Measurements from ENCODE around the gene RASL12. TPM values are rescaled to one million over a fixed set of nuclear protein-coding genes. Genes with fewer than 3 reads are reported as not detected.
"Not testable (repeated sequence)": the region's sequence is repeated elsewhere in the genome, so short reads cannot be mapped to it uniquely, and the experiment has no call there.

The RASL12 gene
- polyA plus RNA-seq, 3 donors, result not detected

DNA sequence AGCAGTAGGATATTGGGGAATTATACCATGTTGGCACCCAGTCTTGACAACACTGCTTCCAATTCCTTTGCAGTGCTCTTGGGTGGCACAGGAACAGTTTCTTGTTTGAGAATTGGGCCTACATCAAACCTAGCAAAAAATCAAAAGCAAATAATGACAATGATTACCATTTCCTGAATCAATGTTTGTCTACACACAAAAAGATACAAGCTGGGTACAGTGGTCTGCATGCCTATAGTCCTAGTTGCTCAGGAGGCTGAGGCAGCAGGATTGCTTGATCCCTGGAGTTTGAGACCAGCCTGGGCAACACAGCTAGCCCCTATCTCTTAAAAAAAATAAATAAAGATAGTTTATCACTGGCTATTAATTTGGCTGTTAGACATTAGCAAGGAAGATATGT lies 46.3 kb downstream of the RASL12 start:
- Histone ChIP-seq H3K4me2 (replicated peaks; ENCODE audit: extremely low read depth, low read length, poor library complexity, severe bottlenecking) (no peak overlapping the region), H2AFZ (ENCODE audit: insufficient read depth, low read depth, low read length, poor library complexity, severe bottlenecking) (no peak overlapping the region), H3K27me3 (ENCODE audit: control insufficient read depth in 2 of 2, insufficient read depth in 2 of 2, low read length in 2 of 2) (no peaks in the 10 kb centered on the region), H3K9me3 (replicated peaks in 1 of 2; ENCODE audit: control insufficient read depth in 1 of 2, insufficient read depth in 1 of 2, low read length in 2 of 2) (no peaks in the 10 kb centered on the region), H4K20me1 (ENCODE audit: insufficient read depth, low read length) (no peaks in the 10 kb centered on the region), H3K4me1 (ENCODE audit: control insufficient read depth in 1 of 2, insufficient read depth in 2 of 2, low read length in 2 of 2) (no peaks in the 10 kb centered on the region), H3K36me3 (replicated peaks in 1 of 2; ENCODE audit: control insufficient read depth in 1 of 2, insufficient read depth in 2 of 2, low read length in 2 of 2) (peaks cover 52 to 91% of the 10 kb centered on the region in 2 donors), H3K9ac (ENCODE audit: insufficient read depth, low read length, poor library complexity, severe bottlenecking) (no peak overlapping the region), H3K4me3 (replicated peaks in 1 of 3; ENCODE audit: low read depth in 2 of 3, low read length in 3 of 3) (no peak overlapping the region), H3K79me2 (ENCODE audit: insufficient read depth, low read length) (no peaks in the 10 kb centered on the region), H3K27ac (ENCODE audit: low read depth in 1 of 2, low read length in 2 of 2) (no peak overlapping the region)
- H3K27ac Mint-ChIP-seq, result no peak overlapping the region
- H3K36me3 Mint-ChIP-seq, result peaks cover 65 to 78% of the 10 kb centered on the region in 2 donors
- TF ChIP-seq, protein P1, sequence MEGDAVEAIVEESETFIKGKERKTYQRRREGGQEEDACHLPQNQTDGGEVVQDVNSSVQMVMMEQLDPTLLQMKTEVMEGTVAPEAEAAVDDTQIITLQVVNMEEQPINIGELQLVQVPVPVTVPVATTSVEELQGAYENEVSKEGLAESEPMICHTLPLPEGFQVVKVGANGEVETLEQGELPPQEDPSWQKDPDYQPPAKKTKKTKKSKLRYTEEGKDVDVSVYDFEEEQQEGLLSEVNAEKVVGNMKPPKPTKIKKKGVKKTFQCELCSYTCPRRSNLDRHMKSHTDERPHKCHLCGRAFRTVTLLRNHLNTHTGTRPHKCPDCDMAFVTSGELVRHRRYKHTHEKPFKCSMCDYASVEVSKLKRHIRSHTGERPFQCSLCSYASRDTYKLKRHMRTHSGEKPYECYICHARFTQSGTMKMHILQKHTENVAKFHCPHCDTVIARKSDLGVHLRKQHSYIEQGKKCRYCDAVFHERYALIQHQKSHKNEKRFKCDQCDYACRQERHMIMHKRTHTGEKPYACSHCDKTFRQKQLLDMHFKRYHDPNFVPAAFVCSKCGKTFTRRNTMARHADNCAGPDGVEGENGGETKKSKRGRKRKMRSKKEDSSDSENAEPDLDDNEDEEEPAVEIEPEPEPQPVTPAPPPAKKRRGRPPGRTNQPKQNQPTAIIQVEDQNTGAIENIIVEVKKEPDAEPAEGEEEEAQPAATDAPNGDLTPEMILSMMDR (IDR thresholded peaks at IDR 0.05), result no peak
- no peaks in the 10 kb centered on the region for H3K27me3 Mint-ChIP-seq (ENCODE audit: low read depth in 3 of 3)
- H3K9me3 Mint-ChIP-seq, result no peaks in the 10 kb centered on the region
- H3K4me1 Mint-ChIP-seq, result no peaks in the 10 kb centered on the region
- DNase-seq, result no peak
- intact Hi-C loops (cut with micrococcal nuclease), result no loop called here
- no peak overlapping the region for H3K4me3 Mint-ChIP-seq

DNA sequence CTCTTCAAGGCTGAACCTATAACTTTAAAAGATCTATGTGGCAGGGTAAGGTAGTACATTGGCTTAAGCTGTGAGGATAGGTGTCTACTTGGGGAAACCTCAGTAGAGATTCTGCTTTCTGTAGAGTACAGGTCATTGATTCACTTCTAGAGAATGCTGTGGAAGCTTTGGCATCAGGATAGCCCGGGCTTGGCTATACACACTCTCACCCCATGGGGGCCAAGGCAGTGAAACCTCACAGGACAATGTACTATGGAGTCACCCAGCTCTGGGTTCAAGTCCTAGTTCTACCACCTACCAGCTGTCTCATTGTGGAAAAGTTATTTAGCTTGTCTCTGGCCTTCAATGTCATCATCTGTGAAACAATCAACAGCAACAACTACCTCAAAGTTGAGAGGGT lies 47.4 kb downstream of the RASL12 start:
- H4K20me1 ChIP-seq (ENCODE audit: insufficient read depth, low read length), result no peaks in the 10 kb centered on the region
- H3K36me3 Mint-ChIP-seq, result peaks cover 63 to 76% of the 10 kb centered on the region in 2 donors
- H3K9me3 ChIP-seq (replicated peaks in 1 of 2; ENCODE audit: control insufficient read depth in 1 of 2, insufficient read depth in 1 of 2, low read length in 2 of 2), result no peaks in the 10 kb centered on the region
- no peak overlapping the region for H2AFZ ChIP-seq (ENCODE audit: insufficient read depth, low read depth, low read length, poor library complexity, severe bottlenecking)
- no peak overlapping the region for H3K4me3 ChIP-seq (replicated peaks in 1 of 3; ENCODE audit: low read depth in 2 of 3, low read length in 3 of 3)
- H3K27ac Mint-ChIP-seq, result no peak overlapping the region
- H3K79me2 ChIP-seq (ENCODE audit: insufficient read depth, low read length), result no peaks in the 10 kb centered on the region
- H3K4me2 ChIP-seq (replicated peaks; ENCODE audit: extremely low read depth, low read length, poor library complexity, severe bottlenecking), result no peak overlapping the region
- no peaks in the 10 kb centered on the region for H3K27me3 ChIP-seq (ENCODE audit: control insufficient read depth in 2 of 2, insufficient read depth in 2 of 2, low read length in 2 of 2)
- no peak overlapping the region for H3K27ac ChIP-seq (ENCODE audit: low read depth in 1 of 2, low read length in 2 of 2)
- H3K4me3 Mint-ChIP-seq, result no peak overlapping the region
- H3K9ac ChIP-seq (ENCODE audit: insufficient read depth, low read length, poor library complexity, severe bottlenecking), result no peak overlapping the region
- DNase-seq, result no peak
- WGBS (ENCODE audit: insufficient coverage), result no CpG with 5 or more reads among the region's 1 CpG
- H3K9me3 Mint-ChIP-seq, result no peaks in the 10 kb centered on the region
- no peaks in the 10 kb centered on the region for H3K27me3 Mint-ChIP-seq (ENCODE audit: low read depth in 3 of 3)
- no peaks in the 10 kb centered on the region for H3K4me1 Mint-ChIP-seq
- TF ChIP-seq, protein P1 (IDR thresholded peaks at IDR 0.05), result no peak
- H3K4me1 ChIP-seq (ENCODE audit: control insufficient read depth in 1 of 2, insufficient read depth in 2 of 2, low read length in 2 of 2), result no peaks in the 10 kb centered on the region
- peaks cover 53 to 90% of the 10 kb centered on the region in 2 donors for H3K36me3 ChIP-seq (replicated peaks in 1 of 2; ENCODE audit: control insufficient read depth in 1 of 2, insufficient read depth in 2 of 2, low read length in 2 of 2)
- intact Hi-C loops (cut with micrococcal nuclease), result no loop called here

GRCh38 chr15:65011198-65011597 lies 56.6 kb downstream of the RASL12 start:
- Mint-ChIP-seq H3K9me3 (peaks cover 5 to 22% (median 15%) of the 10 kb centered on the region in 7 donors), H3K36me3 (peaks cover 36 to 48% of the 10 kb centered on the region in 2 donors)
- H3K27ac Mint-ChIP-seq; H3K9ac ChIP-seq (ENCODE audit: insufficient read depth, low read length, poor library complexity, severe bottlenecking); H3K27ac ChIP-seq (ENCODE audit: low read depth in 1 of 2, low read length in 2 of 2); intact Hi-C loops (cut with micrococcal nuclease); H3K27me3 Mint-ChIP-seq (ENCODE audit: low read depth in 3 of 3); H2AFZ ChIP-seq (ENCODE audit: insufficient read depth, low read depth, low read length, poor library complexity, severe bottlenecking); H3K4me1 Mint-ChIP-seq; H3K27me3 ChIP-seq (ENCODE audit: control insufficient read depth in 2 of 2, insufficient read depth in 2 of 2, low read length in 2 of 2); DNase-seq; H3K79me2 ChIP-seq (ENCODE audit: insufficient read depth, low read length); H3K4me1 ChIP-seq (ENCODE audit: control insufficient read depth in 1 of 2, insufficient read depth in 2 of 2, low read length in 2 of 2); H3K4me2 ChIP-seq (replicated peaks; ENCODE audit: extremely low read depth, low read length, poor library complexity, severe bottlenecking); H3K4me3 Mint-ChIP-seq; H3K4me3 ChIP-seq (replicated peaks in 1 of 3; ENCODE audit: low read depth in 2 of 3, low read length in 3 of 3); H4K20me1 ChIP-seq (ENCODE audit: insufficient read depth, low read length): not testable (repeated sequence)
- Histone ChIP-seq H3K36me3 (replicated peaks in 1 of 2; ENCODE audit: control insufficient read depth in 1 of 2, insufficient read depth in 2 of 2, low read length in 2 of 2) (peaks cover 26 to 44% of the 10 kb centered on the region in 2 donors), H3K9me3 (replicated peaks in 1 of 2; ENCODE audit: control insufficient read depth in 1 of 2, insufficient read depth in 1 of 2, low read length in 2 of 2) (peaks cover 12 to 13% of the 10 kb centered on the region in 2 donors)
- WGBS (ENCODE audit: insufficient coverage), result 80% methylated on average over 1 of the region's 4 CpGs

All from CD14-positive monocyte (primary cell).